C4-2B (cell line): ENCODE data around the gene LYZL2.

Source experiments
- CTCF ChIP-seq: fragments of 450-650 bp; conservative IDR thresholded peaks from 2 replicates; pipeline ENCODE4 v1.5.1; 2017; ENCODE audit warnings: mild to moderate bottlenecking
- ZFX ChIP-seq: fragments of 450-650 bp; IDR thresholded peaks from 2 replicates; pipeline ENCODE4 v1.6.1; 2017

GRCh38 chr10:30596013-30596412 lies 33.5 kb downstream of the LYZL2 start:
- TF ChIP-seq CTCF (no peak), ZFX (no peak)
